ENCODE data around the gene CFAP54.

The CFAP54 gene

DNA sequence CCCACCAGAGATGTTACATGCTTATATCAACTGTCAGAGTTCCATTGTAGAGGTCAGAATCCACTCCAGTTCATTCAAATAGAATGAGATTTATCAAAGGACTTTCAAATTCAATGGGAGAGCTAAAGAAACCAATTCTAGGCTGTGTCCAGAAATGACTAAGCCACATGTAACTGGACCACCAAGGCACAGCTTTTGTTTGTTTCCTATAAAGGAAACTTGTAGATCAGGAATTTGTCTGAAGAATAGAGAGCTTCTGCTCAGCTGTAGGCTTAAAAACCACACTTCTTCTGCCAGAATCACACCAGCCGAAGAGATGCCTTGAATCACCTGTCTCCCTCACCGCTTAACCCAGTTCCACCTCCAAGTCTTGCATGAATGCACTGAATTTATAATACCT, 283.7 kb downstream of the CFAP54 start:
- TF ChIP-seq, protein P1, sequence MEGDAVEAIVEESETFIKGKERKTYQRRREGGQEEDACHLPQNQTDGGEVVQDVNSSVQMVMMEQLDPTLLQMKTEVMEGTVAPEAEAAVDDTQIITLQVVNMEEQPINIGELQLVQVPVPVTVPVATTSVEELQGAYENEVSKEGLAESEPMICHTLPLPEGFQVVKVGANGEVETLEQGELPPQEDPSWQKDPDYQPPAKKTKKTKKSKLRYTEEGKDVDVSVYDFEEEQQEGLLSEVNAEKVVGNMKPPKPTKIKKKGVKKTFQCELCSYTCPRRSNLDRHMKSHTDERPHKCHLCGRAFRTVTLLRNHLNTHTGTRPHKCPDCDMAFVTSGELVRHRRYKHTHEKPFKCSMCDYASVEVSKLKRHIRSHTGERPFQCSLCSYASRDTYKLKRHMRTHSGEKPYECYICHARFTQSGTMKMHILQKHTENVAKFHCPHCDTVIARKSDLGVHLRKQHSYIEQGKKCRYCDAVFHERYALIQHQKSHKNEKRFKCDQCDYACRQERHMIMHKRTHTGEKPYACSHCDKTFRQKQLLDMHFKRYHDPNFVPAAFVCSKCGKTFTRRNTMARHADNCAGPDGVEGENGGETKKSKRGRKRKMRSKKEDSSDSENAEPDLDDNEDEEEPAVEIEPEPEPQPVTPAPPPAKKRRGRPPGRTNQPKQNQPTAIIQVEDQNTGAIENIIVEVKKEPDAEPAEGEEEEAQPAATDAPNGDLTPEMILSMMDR (IDR thresholded peaks at IDR 0.05; ENCODE audit: insufficient read depth, low read length, missing control alignments): no peak
- CTCF ChIA-PET: no interaction called here
- H3K4me3 ChIP-seq (ENCODE audit: low read depth, low read length): no peak overlapping the region
- no peak for DNase-seq (ENCODE audit: low read depth, low spot score)
- POLR2A ChIA-PET: no interaction called here

DNA sequence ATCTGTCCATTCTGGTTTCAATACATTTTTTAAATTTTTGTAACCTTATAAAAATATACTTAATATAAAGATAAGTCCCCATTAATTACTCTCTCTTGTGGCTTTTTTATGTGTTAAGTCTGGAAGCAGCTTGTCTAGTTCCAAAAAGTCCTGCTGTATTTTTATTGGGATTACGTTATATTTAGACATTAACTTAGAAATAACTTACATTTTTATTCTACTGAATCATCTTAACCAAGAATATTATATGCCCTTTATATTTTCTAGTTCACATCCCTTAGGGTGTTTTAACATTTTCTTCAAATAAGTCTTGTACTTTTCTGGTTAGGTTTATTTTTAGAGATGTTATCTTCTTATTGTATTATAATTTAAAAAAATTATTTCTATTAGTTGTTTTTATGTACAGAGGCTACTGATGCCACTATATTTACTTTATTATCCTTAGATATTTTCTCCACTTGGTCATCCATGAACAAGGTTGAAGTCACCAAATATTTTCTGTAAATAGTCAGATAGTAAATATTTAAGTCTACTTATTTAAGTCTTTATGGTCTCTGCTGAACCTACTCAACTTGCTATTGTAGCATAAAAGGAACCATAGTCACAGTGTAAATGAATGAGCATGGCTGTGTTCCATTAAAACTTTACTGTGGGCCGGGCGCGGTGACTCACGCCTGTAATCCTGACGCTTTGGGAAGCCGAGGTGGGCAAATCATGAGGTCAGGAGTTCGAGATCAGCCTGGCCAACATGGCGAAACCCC, 285.3 kb downstream of the CFAP54 start:
- TF ChIP-seq, protein P1 (IDR thresholded peaks at IDR 0.05; ENCODE audit: insufficient read depth, low read length, missing control alignments): no peak
- ChIA-PET CTCF (no interaction called here), POLR2A (no interaction called here)

DNA sequence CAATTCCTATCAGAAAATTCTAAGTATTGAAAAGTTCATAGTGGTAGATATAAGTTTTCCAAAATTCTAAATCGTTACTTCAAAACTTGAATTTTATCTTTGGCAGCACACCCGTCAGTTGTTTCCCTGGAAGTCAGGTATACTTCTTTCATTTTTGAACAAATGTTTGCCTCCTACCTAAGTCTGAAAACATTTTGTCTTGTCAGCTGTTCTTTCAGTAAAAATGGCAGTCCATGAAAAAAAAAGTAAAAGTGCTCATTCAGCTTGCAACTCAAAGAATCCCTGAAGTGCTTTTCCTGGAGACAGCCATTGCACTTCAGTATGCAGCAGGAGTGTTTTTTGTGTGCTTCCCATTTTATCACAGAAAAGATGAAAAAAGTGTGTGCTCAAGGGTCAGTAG, 287.5 kb downstream of the CFAP54 start:
- POLR2A ChIA-PET: no interaction called here
- TF ChIP-seq, protein P1 (IDR thresholded peaks at IDR 0.05; ENCODE audit: insufficient read depth, low read length, missing control alignments): no peak
- DNase-seq (ENCODE audit: low read depth, low spot score): no peak
- no peak overlapping the region for H3K4me3 ChIP-seq (ENCODE audit: low read depth, low read length)
- CTCF ChIA-PET: no interaction called here

More for the DNA sequence above, 285.3 kb downstream of the CFAP54 start:
- peak; percentile 31 for DNase-seq (ENCODE audit: low read depth, low spot score)
- H3K4me3 ChIP-seq (ENCODE audit: low read depth, low read length): no peak overlapping the region

DNA sequence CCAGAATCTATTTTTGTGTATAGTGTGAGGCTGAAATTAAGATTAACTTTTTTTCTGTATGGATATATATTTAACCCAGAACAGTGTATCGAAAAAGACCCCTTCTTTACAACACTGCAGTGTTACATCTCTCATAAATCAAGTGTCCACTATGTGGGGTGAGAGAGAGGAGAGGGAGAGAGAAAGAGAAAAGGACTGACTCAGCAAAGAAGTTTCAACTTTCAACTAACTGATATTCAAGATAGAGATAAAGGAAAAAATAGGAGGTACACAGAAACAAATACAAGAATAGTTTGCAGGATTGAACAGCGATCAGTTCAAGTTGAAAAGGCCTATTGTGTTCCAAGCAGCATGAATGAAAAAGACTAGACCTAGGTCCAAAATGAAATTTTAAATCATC, 291.0 kb downstream of the CFAP54 start:
- TF ChIP-seq, protein P1 (IDR thresholded peaks at IDR 0.05; ENCODE audit: insufficient read depth, low read length, missing control alignments): no peak
- H3K4me3 ChIP-seq (ENCODE audit: low read depth, low read length): no peak overlapping the region
- DNase-seq (ENCODE audit: low read depth, low spot score): no peak
- CTCF ChIA-PET: no interaction called here
- POLR2A ChIA-PET: no interaction called here

DNA sequence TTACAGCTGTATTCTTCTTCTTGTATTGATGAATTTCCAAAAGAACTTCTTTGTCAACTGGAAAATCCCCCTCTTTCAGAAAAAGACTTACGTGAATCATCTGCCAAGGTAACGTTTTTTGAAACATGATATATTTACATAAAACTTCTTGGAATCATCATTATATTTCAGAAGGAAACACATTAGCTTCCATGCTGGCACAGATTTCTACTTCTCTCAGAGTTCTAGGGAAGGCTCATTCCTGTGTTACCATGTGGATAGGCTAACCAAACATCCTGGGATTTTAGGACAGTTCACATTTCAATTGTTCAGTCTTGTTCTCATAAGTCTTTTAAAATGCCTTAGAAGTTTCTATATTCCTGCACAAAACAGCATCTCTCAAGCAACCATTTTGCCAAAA, 297.4 kb downstream of the CFAP54 start:
- TF ChIP-seq, protein P1 (IDR thresholded peaks at IDR 0.05; ENCODE audit: insufficient read depth, low read length, missing control alignments): no peak
- ChIA-PET CTCF (no interaction called here), POLR2A (no interaction called here)
- no peak for DNase-seq (ENCODE audit: low read depth, low spot score)
- H3K4me3 ChIP-seq (ENCODE audit: low read depth, low read length): no peak overlapping the region

DNA sequence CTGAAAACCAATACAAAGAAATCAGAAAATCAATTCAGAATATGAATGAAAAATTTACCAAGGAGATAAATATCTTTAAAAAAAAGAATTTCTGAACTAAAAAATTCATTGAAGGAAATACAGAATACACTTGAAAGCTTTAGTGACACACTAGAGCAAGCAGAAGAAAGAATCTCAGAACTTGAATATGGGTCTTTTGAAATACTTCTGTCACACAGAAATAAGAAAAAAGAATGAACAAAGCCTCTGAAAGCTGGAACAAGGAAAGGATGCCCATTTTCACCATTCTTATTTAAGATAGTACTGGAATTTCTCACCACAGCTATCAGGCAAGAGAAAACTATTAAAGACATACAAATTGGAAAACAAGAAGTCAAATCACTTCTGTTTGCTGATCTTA, 314.6 kb downstream of the CFAP54 start:
- no peak overlapping the region for H3K4me3 ChIP-seq (ENCODE audit: low read depth, low read length)
- TF ChIP-seq, protein P1 (IDR thresholded peaks at IDR 0.05; ENCODE audit: insufficient read depth, low read length, missing control alignments): no peak
- POLR2A ChIA-PET: no interaction called here
- CTCF ChIA-PET: no interaction called here
- DNase-seq (ENCODE audit: low read depth, low spot score): no peak
